H1 (cell line): ENCODE measurements around the gene KIF26B. TPM values are rescaled to one million over a fixed set of nuclear protein-coding genes. Genes with fewer than 3 reads are reported as not detected.

Source experiments
- CHD7 ChIP-seq: fragments of 300-600 bp; sonication (generic); IDR thresholded peaks from 2 replicates; pipeline ENCODE4 v1.7.1; 2012; ENCODE audit warnings: low read length, moderate library complexity, mild to moderate bottlenecking, inconsistent platforms; ENCODE audit not compliant: insufficient replicate concordance
- E2F6 ChIP-seq: IDR thresholded peaks from 2 replicates; pipeline ENCODE4 v1.6.1; 2012; ENCODE audit warnings: inconsistent platforms
- KDM5A ChIP-seq: fragments of 200-600 bp; IDR thresholded peaks from 2 replicates; pipeline ENCODE4 v1.7.1; 2012; ENCODE audit warnings: mild to moderate bottlenecking, low read length, inconsistent platforms, mixed read lengths
- USF2 ChIP-seq: IDR thresholded peaks from 2 replicates; pipeline ENCODE4 v1.6.1; 2011; ENCODE audit warnings: low read length, improper control_type of control experiment
- polyA plus RNA-seq, 7 experiments: library from polyadenylated mRNA; depleted of rRNA in 3 of 7; stranded (reverse) in 5 of 7; unstranded in 2 of 7; fragments of >200 nt in 5 of 7; fragments of 200-250 nt in 2 of 7; gene quantifications; 1 replicate in 5 of 7; 2 replicates in 1 of 7; 4 replicates in 1 of 7; pipeline versions ENCODE4 v1.2.1 to v1.2.3, GENCODE V29; 2011 to 2013; ENCODE audit warnings: missing spikeins in 2 of 7, mixed read lengths in 2 of 7
- total RNA-seq: library from RNA; stranded (reverse); fragmentation: NEBNext Ultra II Directional; extraction: Animal tissue kit (Norgen Biotek cat#: 25700); gene quantifications from 2 replicates; pipeline ENCODE4 v1.2.1, GENCODE V29; 2021

The KIF26B gene
- total and polyA plus RNA-seq, 2 of the 8 experiments (the other 6 are each of a cell fraction or from before 2014, with no cell fraction given), result 0.06 to 0.28 TPM

- TF ChIP-seq CHD7, result no peak
- TF ChIP-seq E2F6, result no peak
- no peak for TF ChIP-seq USF2
- TF ChIP-seq KDM5A, result no peak
- TF ChIP-seq, all 59 proteins: peak for 0
Observed at GRCh38 chr1:245393694-245394093, 238.9 kb downstream of the KIF26B start (continued).
